K562 (cell line): ENCODE measurements around the gene HPX.

ENCODE experiments used
- CTCF ChIP-seq, 3 experiments: IDR thresholded peaks in 2 of 3; conservative IDR thresholded peaks in 1 of 3; 2 replicates each; pipeline ENCODE4 v1.5.1; 2011 to 2012; ENCODE audit warnings: low read length in 3 of 3, mild to moderate bottlenecking in 3 of 3, control low read depth in 2 of 3, improper control_type of control experiment in 1 of 3, inconsistent platforms in 1 of 3, low read depth in 1 of 3, mixed read lengths in 1 of 3, moderate library complexity in 1 of 3; ENCODE audit not compliant: insufficient read depth in 2 of 3
- ETV5 ChIP-seq: sonication (generic); formaldehyde crosslinking; IDR thresholded peaks from 2 replicates; pipeline ENCODE4 v1.4.0; 2020; ENCODE audit warnings: low read depth, mild to moderate bottlenecking, missing genetic modification reagents
- HMGXB4 ChIP-seq: sonication (generic); formaldehyde crosslinking; IDR thresholded peaks from 2 replicates; pipeline ENCODE4 v1.8.1; 2023; ENCODE audit warnings: mild to moderate bottlenecking, missing genetic modification reagents
- NR2C2 ChIP-seq, 2 experiments: fragments of 200-800 bp in 1 of 2; sonication (Bioruptor generic) in 1 of 2; sonication (generic) in 1 of 2; formaldehyde crosslinking in 1 of 2; IDR thresholded peaks; 2 replicates each; pipeline versions ENCODE4 v1.6.1 to v1.8.0; 2016 to 2022; ENCODE audit warnings: mild to moderate bottlenecking in 1 of 2, missing compliant biosample characterization in 1 of 2, missing genetic modification characterization in 1 of 2, missing genetic modification reagents in 1 of 2
- SPI1 ChIP-seq: IDR thresholded peaks from 2 replicates; pipeline ENCODE4 v1.6.1; 2011; ENCODE audit warnings: low read depth, low read length, control low read depth, borderline replicate concordance
- TBL1XR1 ChIP-seq, 2 experiments: IDR thresholded peaks; 2 replicates each; pipeline ENCODE4 v1.6.1; 2012; ENCODE audit warnings: improper control_type of control experiment in 2 of 2, low read length in 2 of 2, mild to moderate bottlenecking in 1 of 2
- TGIF2 ChIP-seq: sonication (generic); formaldehyde crosslinking; IDR thresholded peaks from 2 replicates; pipeline ENCODE4 v1.8.1; 2022; ENCODE audit warnings: mild to moderate bottlenecking, missing genetic modification reagents, moderate library complexity

GRCh38 chr11:6431861-6432260, 8.9 kb downstream of the HPX start:
- TF ChIP-seq SPI1 (no peak), ETV5 (no peak), TGIF2 (no peak), HMGXB4 (CRISPR knock-in tag) (no peak), CTCF (IDR thresholded peaks at IDR 0.05 in 2 of 3, conservative IDR thresholded peaks at IDR 0.05 in 1 of 3; ENCODE audit: insufficient read depth in 2 of 3, low read depth in 1 of 3, low read length in 3 of 3) (no peak), TBL1XR1 (IDR thresholded peaks at IDR 0.05; ENCODE audit: low read length in 2 of 2) (no peak), NR2C2 (CRISPR knock-in tag; IDR thresholded peaks at IDR 0.05) (no peak), NR2C2 (tag; IDR thresholded peaks at IDR 0.05) (no peak)
